AG10803 (cell line): Measurements from ENCODE around the gene SPTBN4.

Experiments
- DNase-seq: peaks from one replicate; pipeline ENCODE4 v3.0.0; 2010; ENCODE audit warnings: low read depth
- H3K4me3 ChIP-seq: 2 replicates; pipeline ENCODE4 v1.5.1; 2011; ENCODE audit warnings: mild to moderate bottlenecking, low read length, control low read depth
- CTCF ChIP-seq: conservative IDR thresholded peaks from 2 replicates; pipeline ENCODE4 v1.5.1; 2011; ENCODE audit warnings: mild to moderate bottlenecking, low read length, control low read depth, inconsistent platforms

SPTBN4 gene

DNA sequence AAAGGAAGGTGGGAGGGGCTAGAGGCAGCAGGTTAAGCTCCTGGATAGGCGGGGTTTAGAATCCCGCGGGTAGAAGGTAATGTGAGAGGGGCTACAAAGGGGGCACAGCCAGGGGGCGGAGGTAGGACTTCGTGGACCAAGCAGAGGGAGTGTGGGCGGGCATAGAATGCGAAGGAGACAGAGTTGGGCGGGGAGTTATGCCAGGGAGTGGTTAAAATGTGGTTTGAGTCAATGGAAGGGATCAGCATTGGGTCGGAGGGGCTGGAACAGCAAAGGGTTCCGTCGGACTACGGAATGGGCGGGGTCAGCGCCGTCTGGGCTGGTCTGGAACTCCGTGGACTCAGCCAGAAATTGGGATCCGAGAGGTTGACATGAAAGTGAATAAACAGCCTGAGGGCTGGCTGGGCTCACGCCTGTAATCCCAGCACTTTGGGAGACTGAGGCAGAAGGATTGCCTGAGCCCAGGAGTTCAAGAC, 137.4 kb downstream of the SPTBN4 start:
- H3K4me3 ChIP-seq = peak overlapping the region; percentile 58
- no peak for DNase-seq
- no peak for TF ChIP-seq CTCF

DNA sequence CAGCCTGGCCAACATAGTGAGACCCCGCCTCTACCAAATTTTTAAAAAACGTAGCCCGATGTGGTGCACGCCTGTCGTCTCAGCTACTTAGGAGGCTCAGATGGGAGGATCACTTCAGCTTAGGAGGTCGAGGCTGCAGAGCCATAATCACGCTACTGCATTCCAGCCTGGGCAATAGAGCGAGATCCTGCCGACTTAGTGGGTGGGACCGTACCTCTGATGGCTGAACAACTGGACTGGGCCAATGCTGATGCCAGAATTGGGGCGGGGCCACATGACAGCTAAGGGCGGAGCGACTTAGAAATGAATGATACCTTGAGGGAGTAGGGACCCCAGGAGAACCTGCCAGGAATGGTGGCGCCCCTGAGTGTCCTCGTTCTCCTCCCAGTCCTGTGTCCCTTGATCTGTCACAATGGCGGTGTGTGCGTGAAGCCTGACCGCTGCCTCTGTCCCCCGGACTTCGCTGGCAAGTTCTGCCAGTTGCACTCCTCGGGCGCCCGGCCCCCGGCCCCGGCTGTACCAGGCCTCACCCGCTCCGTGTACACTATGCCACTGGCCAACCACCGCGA, 137.9 kb downstream of the SPTBN4 start:
- TF ChIP-seq CTCF = no peak
- H3K4me3 ChIP-seq = peak overlapping the region; percentile 55
- DNase-seq = no peak

GRCh38 chr19:40605216-40605971, 138.6 kb downstream of the SPTBN4 start:
- DNase-seq = peak; percentile 46
- TF ChIP-seq CTCF = 0 out of 2 replicates have a peak, but pooled peaks have one; percentile 1
- H3K4me3 ChIP-seq = peak overlapping the region; percentile 55

GRCh38 chr19:40607311-40608239, 140.8 kb downstream of the SPTBN4 start:
- TF ChIP-seq CTCF = no peak
- no peak overlapping the region for H3K4me3 ChIP-seq
- DNase-seq = no peak

GRCh38 chr19:40608240-40608621, 141.4 kb downstream of the SPTBN4 start:
- no peak for TF ChIP-seq CTCF
- H3K4me3 ChIP-seq = no peak overlapping the region

GRCh38 chr19:40608957-40609356, 142.2 kb downstream of the SPTBN4 start:
- H3K4me3 ChIP-seq = no peak overlapping the region

More at GRCh38 chr19:40608240-40608621, 141.4 kb downstream of the SPTBN4 start:
- no peak for DNase-seq

More at GRCh38 chr19:40608957-40609356, 142.2 kb downstream of the SPTBN4 start:
- no peak for DNase-seq
- no peak for TF ChIP-seq CTCF
